Measurements from ENCODE around the gene POLR2M. TPM values are rescaled to one million over a fixed set of nuclear protein-coding genes. Genes with fewer than 3 reads are reported as not detected.

POLR2M gene
- total and polyA plus RNA-seq, 10 of the 15 experiments (the other 5 are each of a cell fraction or from before 2014, with no cell fraction given), result 5.8 to 364 (median 23.7) TPM

- TF ChIP-seq TARDBP (IDR thresholded peaks at IDR 0.05; ENCODE audit: borderline replicate concordance), result no peak
- no peak for TF ChIP-seq PKNOX1 (IDR thresholded peaks at IDR 0.05)
- TF ChIP-seq EZH2 (IDR thresholded peaks at IDR 0.05; ENCODE audit: borderline replicate concordance, control insufficient read depth, low read depth, low read length), result no peak
- TF ChIP-seq SMAD5 (IDR thresholded peaks at IDR 0.05; ENCODE audit: low read depth), result no peak
Measured at GRCh38 chr15:57720867-57721266, 14.4 kb downstream of the POLR2M start (continued).

GRCh38 chr15:57726411-57726810 is 19.9 kb downstream of the POLR2M start:
- H3K79me2 ChIP-seq (ENCODE audit: control insufficient read depth, insufficient read depth, low read length), result no peaks in the 10 kb centered on the region
- intact Hi-C loops (cut with micrococcal nuclease; ENCODE audit: unreplicated experiment) (no loop called here), in situ Hi-C loops (cut with MboI) (no loop called here)
- H3K27ac ChIP-seq (ENCODE audit: control insufficient read depth, insufficient read depth), result no peak overlapping the region
- H3K4me2 ChIP-seq (ENCODE audit: control insufficient read depth, insufficient read depth), result no peak overlapping the region
- H3K9me3 ChIP-seq (replicated peaks; ENCODE audit: control insufficient read depth, insufficient read depth, low read length), result no peaks in the 10 kb centered on the region
- no peak overlapping the region for H3K9ac ChIP-seq (ENCODE audit: control insufficient read depth, insufficient read depth, low read length)
- H4K20me1 ChIP-seq (ENCODE audit: control insufficient read depth, insufficient read depth), result no peaks in the 10 kb centered on the region
- ChIA-PET RAD21 (ENCODE audit: unreplicated experiment) (no interaction called here), SMC1A (ENCODE audit: uncharacterized antibody, unreplicated experiment) (no interaction called here), CTCF (no interaction called here), POLR2A (no interaction called here)
- WGBS (ENCODE audit: insufficient coverage, insufficient replicate concordance, low lambda C conversion rate, missing lambda C conversion rate), result 89% methylated on average over 3 of the region's 3 CpGs
- ATAC-seq, result no peak
- no peak for DNase-seq (ENCODE audit: low read depth, low spot score)
- H3K4me3 ChIP-seq, result no peak overlapping the region
- no peaks in the 10 kb centered on the region for H3K36me3 ChIP-seq (ENCODE audit: control insufficient read depth in 2 of 2, insufficient read depth in 2 of 2, low read length in 1 of 2)
- no peak for FAIRE-seq
- no TSS peak for BruUV-seq (replicated peaks)
- no peaks in the 10 kb centered on the region for H3K4me1 ChIP-seq (ENCODE audit: control insufficient read depth, insufficient read depth, low read length)
- H2AFZ ChIP-seq (ENCODE audit: control insufficient read depth, low read depth, low read length), result no peak overlapping the region
- H3K27me3 ChIP-seq (replicated peaks in 1 of 2; ENCODE audit: control insufficient read depth in 2 of 2, insufficient read depth in 2 of 2, low read length in 1 of 2), result no peaks in the 10 kb centered on the region
- TF ChIP-seq PRDM15 (CRISPR knock-in tag; IDR thresholded peaks at IDR 0.05), result no peak
- TF ChIP-seq FOXK2 (IDR thresholded peaks at IDR 0.05), result no peak
- no peak for TF ChIP-seq ATF3 (IDR thresholded peaks at IDR 0.05; ENCODE audit: borderline replicate concordance, extremely low read depth, low read depth, low read length)
- no peak for TF ChIP-seq ZZZ3 (IDR thresholded peaks at IDR 0.05; ENCODE audit: control insufficient read depth, insufficient read length, low read depth)
- no peak for TF ChIP-seq JUNB (IDR thresholded peaks at IDR 0.05)
- TF ChIP-seq BMI1 (IDR thresholded peaks at IDR 0.05; ENCODE audit: borderline replicate concordance), result no peak
- no peak for TF ChIP-seq HDGF (IDR thresholded peaks at IDR 0.05)
- TF ChIP-seq ZBTB33 (IDR thresholded peaks at IDR 0.05), result no peak
- TF ChIP-seq MYC (IDR thresholded peaks at IDR 0.05; ENCODE audit: insufficient read depth, insufficient read length, insufficient replicate concordance, low read length, severe bottlenecking), result no peak
- no peak for TF ChIP-seq ATF2 (IDR thresholded peaks at IDR 0.05; ENCODE audit: low read length)
- TF ChIP-seq HDAC2 (IDR thresholded peaks at IDR 0.05), result no peak
- no peak for TF ChIP-seq CHD4 (IDR thresholded peaks at IDR 0.05)
